Uterus (tissue), 4 donors: ENCODE data around the gene ZNF493. TPM values are rescaled to one million over a fixed set of nuclear protein-coding genes. Genes with fewer than 3 reads are reported as not detected.

Experiments
- DNase-seq, 2 donors: peaks; one replicate each; pipeline ENCODE4 v3.0.0-alpha.2; 2019 to 2020
- H3K27ac ChIP-seq, 2 donors: fragments of 200-600 bp; sonication (generic); 1 replicate in 1 of 2; 2 replicates in 1 of 2; pipeline ENCODE4 v1.5.1; 2016 to 2018
- H3K27me3 ChIP-seq, 2 donors: fragments of 200-600 bp; sonication (generic); one replicate each; pipeline ENCODE4 v1.5.1; 2018 to 2019; ENCODE audit warnings: control low read depth in 1 of 2
- H3K36me3 ChIP-seq, 2 donors: fragments of 200-600 bp; sonication (generic); one replicate each; pipeline ENCODE4 v1.5.1; 2019; ENCODE audit warnings: control low read depth in 1 of 2
- H3K4me1 ChIP-seq, 2 donors: fragments of 200-600 bp; sonication (generic); one replicate each; pipeline ENCODE4 v1.5.1; 2018 to 2019; ENCODE audit warnings: control low read depth in 1 of 2
- H3K4me3 ChIP-seq, 2 donors: fragments of 200-600 bp; sonication (generic); 1 replicate in 1 of 2; 2 replicates in 1 of 2; pipeline ENCODE4 v1.5.1; 2018 to 2019; ENCODE audit warnings: mild to moderate bottlenecking in 1 of 2
- H3K9me3 ChIP-seq, 2 donors: fragments of 200-600 bp; sonication (generic); one replicate each; pipeline ENCODE4 v1.5.1; 2019; ENCODE audit warnings: control low read depth in 1 of 2
- CTCF ChIP-seq, 4 experiments: fragments of 200-600 bp in 2 of 4; fragments of 450-650 bp in 2 of 4; sonication (generic) in 2 of 4; IDR thresholded peaks; one replicate each; pipeline ENCODE4 v1.5.1; 2016 to 2019; ENCODE audit warnings: antibody characterized with exemption in 4 of 4, mild to moderate bottlenecking in 2 of 4, moderate library complexity in 1 of 4
- POLR2A ChIP-seq, 2 donors: fragments of 450-650 bp; IDR thresholded peaks; one replicate each; pipeline ENCODE4 v1.6.1; 2016; ENCODE audit warnings: antibody characterized with exemption in 2 of 2, mild to moderate bottlenecking in 1 of 2, moderate library complexity in 1 of 2
- intact Hi-C: fragments of 100-400 bp; cut with DNase I; formaldehyde crosslinking; loops from one replicate; pipeline ENCODE4 v1.15.1; 2023; ENCODE audit warnings: low total_unique reads
- total RNA-seq, 4 donors: library from RNA; depleted of rRNA in 3 of 4; stranded (reverse); fragments of >200 nt in 3 of 4; gene quantifications; one replicate each; pipeline versions ENCODE4 v1.1.0 to v1.2.4, GENCODE V29; 2014 to 2023
- donor health status: DM: yes; HTN: yes; CAD: no.

ZNF493 gene
- total RNA-seq, 4 donors from 2014 or later: 23.5 to 59.4 (median 42.7) TPM

GRCh38 chr19:21422244-21422643 is 25.3 kb downstream of the ZNF493 start:
- H3K27me3 ChIP-seq: no peaks in the 10 kb centered on the region
- no peak overlapping the region for H3K27ac ChIP-seq
- no peaks in the 10 kb centered on the region for H3K36me3 ChIP-seq
- DNase-seq: no peak
- H3K9me3 ChIP-seq: peaks cover 0 to 37% of the 10 kb centered on the region in 2 donors
- no peaks in the 10 kb centered on the region for H3K4me1 ChIP-seq
- intact Hi-C loops: no loop called here
- no peak overlapping the region for H3K4me3 ChIP-seq
- no peak for TF ChIP-seq POLR2A (IDR thresholded peaks at IDR 0.05)
- TF ChIP-seq CTCF (IDR thresholded peaks at IDR 0.05): no peak

DNA sequence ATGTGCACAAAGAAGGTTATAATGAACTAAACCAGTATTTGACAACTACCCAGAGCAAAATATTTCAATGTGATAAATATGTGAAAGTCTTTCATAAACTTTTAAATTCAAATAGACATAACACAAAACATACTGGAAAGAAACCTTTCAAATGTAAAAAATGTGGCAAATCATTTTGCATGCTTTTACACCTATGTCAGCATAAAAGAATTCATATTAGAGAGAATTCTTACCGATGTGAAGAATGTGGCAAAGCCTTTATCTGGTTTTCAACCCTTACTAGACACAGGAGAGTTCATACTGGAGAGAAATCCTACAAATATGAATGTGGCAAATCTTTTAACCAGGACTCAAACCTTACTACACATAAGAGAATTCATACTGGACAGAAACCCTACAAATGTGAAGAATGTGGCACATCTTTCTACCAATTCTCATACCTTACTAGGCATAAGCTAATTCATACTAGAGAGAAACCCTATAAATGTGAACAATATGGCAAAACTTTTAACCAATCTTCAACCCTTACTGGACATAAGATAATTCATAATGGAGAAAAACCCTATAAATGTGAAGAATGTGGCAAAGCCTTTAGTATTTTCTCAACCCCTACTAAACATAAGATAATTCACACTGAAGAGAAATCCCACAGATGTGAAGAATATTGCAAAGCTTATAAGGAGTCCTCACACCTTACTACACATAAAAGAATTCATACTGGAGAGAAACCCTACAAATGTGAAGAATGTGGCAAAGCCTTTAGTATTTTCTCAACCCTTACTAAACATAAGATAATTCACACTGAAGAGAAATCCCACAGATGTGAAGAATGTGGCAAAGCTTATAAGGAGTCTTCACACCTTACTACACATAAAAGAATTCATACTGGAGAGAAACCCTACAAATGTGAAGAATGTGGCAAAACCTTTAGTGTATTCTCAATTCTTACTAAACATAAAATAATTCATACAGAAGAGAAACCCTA is 26.4 kb downstream of the ZNF493 start:
- DNase-seq: no peak
- no peak overlapping the region for H3K4me3 ChIP-seq
- TF ChIP-seq CTCF (IDR thresholded peaks at IDR 0.05) (no peak), POLR2A (IDR thresholded peaks at IDR 0.05) (no peak)
- no peaks in the 10 kb centered on the region for H3K4me1 ChIP-seq
- H3K27me3 ChIP-seq: no peaks in the 10 kb centered on the region
- no peak overlapping the region for H3K27ac ChIP-seq
- intact Hi-C loops: no loop called here
- no peaks in the 10 kb centered on the region for H3K36me3 ChIP-seq
- peaks cover 0 to 37% of the 10 kb centered on the region in 2 donors for H3K9me3 ChIP-seq

DNA sequence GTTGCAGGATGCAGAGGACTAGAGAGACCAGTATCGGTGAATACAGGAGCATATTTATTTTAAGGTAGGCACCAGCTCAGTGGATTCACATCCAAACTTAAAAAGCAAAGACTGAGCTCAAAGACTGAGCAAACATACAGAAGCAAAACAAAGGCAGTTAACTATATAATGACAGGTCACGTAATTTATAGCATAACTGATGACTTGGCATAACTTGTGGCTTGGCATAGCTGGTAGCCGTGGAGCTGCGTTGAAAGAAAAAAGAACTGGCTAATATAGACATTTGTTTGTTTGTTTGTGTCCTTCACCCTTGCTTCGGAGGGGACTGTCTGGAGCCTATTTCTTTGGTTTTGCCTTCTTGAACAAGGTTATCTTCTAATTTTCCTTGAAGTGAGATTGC is 33.7 kb downstream of the ZNF493 start:
- no peak overlapping the region for H3K4me3 ChIP-seq
- no peaks in the 10 kb centered on the region for H3K4me1 ChIP-seq
- TF ChIP-seq CTCF (IDR thresholded peaks at IDR 0.05) (no peak), POLR2A (IDR thresholded peaks at IDR 0.05) (no peak)
- DNase-seq: no peak
- intact Hi-C loops: no loop called here
- no peak overlapping the region for H3K27ac ChIP-seq
- peaks cover 0 to 11% of the 10 kb centered on the region in 2 donors for H3K9me3 ChIP-seq
- H3K36me3 ChIP-seq: no peaks in the 10 kb centered on the region
- no peaks in the 10 kb centered on the region for H3K27me3 ChIP-seq

- intact Hi-C loops: no loop called here
- Histone ChIP-seq H3K27ac (no peak overlapping the region), H3K36me3 (no peaks in the 10 kb centered on the region), H3K4me3 (no peak overlapping the region), H3K9me3 (no peaks in the 10 kb centered on the region), H3K4me1 (no peaks in the 10 kb centered on the region), H3K27me3 (no peaks in the 10 kb centered on the region)
- TF ChIP-seq CTCF (IDR thresholded peaks at IDR 0.05) (no peak), POLR2A (IDR thresholded peaks at IDR 0.05) (no peak)
- DNase-seq: no peak
Measured at GRCh38 chr19:21432590-21432989, 35.7 kb downstream of the ZNF493 start.

DNA sequence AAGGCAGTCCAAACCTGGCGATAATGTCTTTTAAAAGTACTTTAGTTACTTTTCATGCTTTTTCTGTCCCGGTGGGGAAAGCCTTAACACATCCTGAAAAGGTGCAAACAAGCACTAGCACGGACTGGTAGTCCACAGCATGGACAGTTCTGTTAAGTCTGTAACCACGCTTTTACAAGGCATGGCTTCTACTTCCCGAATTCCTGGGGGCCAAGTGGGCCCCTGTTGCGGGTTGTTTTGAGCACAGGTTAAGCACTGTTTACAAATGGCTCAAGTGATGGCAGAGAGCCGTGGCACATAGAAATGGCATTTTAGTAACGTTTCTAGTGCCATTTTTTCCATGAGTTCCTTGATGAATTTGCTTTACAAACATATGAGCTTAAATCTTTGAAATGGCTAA is 37.6 kb downstream of the ZNF493 start:
- H3K4me3 ChIP-seq: no peak overlapping the region
- no peak overlapping the region for H3K27ac ChIP-seq

More for the DNA sequence above, 37.6 kb downstream of the ZNF493 start:
- intact Hi-C loops: no loop called here
- Histone ChIP-seq H3K27me3 (no peaks in the 10 kb centered on the region), H3K36me3 (no peaks in the 10 kb centered on the region), H3K4me1 (no peaks in the 10 kb centered on the region), H3K9me3 (no peaks in the 10 kb centered on the region)
- TF ChIP-seq POLR2A (IDR thresholded peaks at IDR 0.05) (no peak), CTCF (IDR thresholded peaks at IDR 0.05) (no peak)
- DNase-seq: no peak
